ENCODE results near the gene SCFD2. TPM values are rescaled to one million over a fixed set of nuclear protein-coding genes. Genes with fewer than 3 reads are reported as not detected.
A peak's percentile ranks its signal among the peaks of the same experiment; 100 is the strongest.

Gene SCFD2
- polyA plus RNA-seq, 3 donors: 5.4 to 9.4 (median 6.7) TPM

- no peaks in the 10 kb centered on the region for H3K27me3 ChIP-seq (ENCODE audit: control insufficient read depth in 2 of 2, insufficient read depth in 2 of 2, low read length in 2 of 2)
- H4K20me1 ChIP-seq (ENCODE audit: insufficient read depth, low read length): no peaks in the 10 kb centered on the region
- H3K79me2 ChIP-seq (ENCODE audit: insufficient read depth, low read length): no peaks in the 10 kb centered on the region
- no peak overlapping the region for H2AFZ ChIP-seq (ENCODE audit: insufficient read depth, low read depth, low read length, poor library complexity, severe bottlenecking)
- no peak overlapping the region for H3K9ac ChIP-seq (ENCODE audit: insufficient read depth, low read length, poor library complexity, severe bottlenecking)
- intact Hi-C loops (cut with micrococcal nuclease): no loop called here
- no peak overlapping the region for H3K27ac ChIP-seq (ENCODE audit: low read depth in 1 of 2, low read length in 2 of 2)
- 100% methylated on average over 2 of the region's 5 CpGs for WGBS (ENCODE audit: insufficient coverage)
- H3K4me3 ChIP-seq (replicated peaks in 1 of 3; ENCODE audit: low read depth in 2 of 3, low read length in 3 of 3): no peak overlapping the region
- H3K27me3 Mint-ChIP-seq (ENCODE audit: low read depth in 3 of 3): no peaks in the 10 kb centered on the region
- no peaks in the 10 kb centered on the region for H3K4me1 ChIP-seq (ENCODE audit: control insufficient read depth in 1 of 2, insufficient read depth in 2 of 2, low read length in 2 of 2)
- peak overlapping the region in 1 of 7 donors; percentile 27 for H3K27ac Mint-ChIP-seq
- H3K4me1 Mint-ChIP-seq: no peaks in the 10 kb centered on the region
- H3K9me3 Mint-ChIP-seq: peaks cover 0 to 1% (median 0%) of the 10 kb centered on the region in 7 donors
- TF ChIP-seq CTCF (IDR thresholded peaks at IDR 0.05): no peak
- DNase-seq: no peak
- no peak overlapping the region for H3K4me2 ChIP-seq (replicated peaks; ENCODE audit: extremely low read depth, low read length, poor library complexity, severe bottlenecking)
- no peak overlapping the region for H3K4me3 Mint-ChIP-seq
- no peaks in the 10 kb centered on the region for H3K36me3 ChIP-seq (replicated peaks in 1 of 2; ENCODE audit: control insufficient read depth in 1 of 2, insufficient read depth in 2 of 2, low read length in 2 of 2)
- no peaks in the 10 kb centered on the region for H3K9me3 ChIP-seq (replicated peaks in 1 of 2; ENCODE audit: control insufficient read depth in 1 of 2, insufficient read depth in 1 of 2, low read length in 2 of 2)
- H3K36me3 Mint-ChIP-seq: peaks cover 2 to 4% of the 10 kb centered on the region in 2 donors
Measured at GRCh38 chr4:53126099-53126498, 239.8 kb downstream of the SCFD2 start.

GRCh38 chr4:53123819-53124218, 242.0 kb downstream of the SCFD2 start:
- no CpG with 5 or more reads among the region's 1 CpG for WGBS (ENCODE audit: insufficient coverage)
- no peaks in the 10 kb centered on the region for H3K4me1 ChIP-seq (ENCODE audit: control insufficient read depth in 1 of 2, insufficient read depth in 2 of 2, low read length in 2 of 2)
- no peak overlapping the region for H2AFZ ChIP-seq (ENCODE audit: insufficient read depth, low read depth, low read length, poor library complexity, severe bottlenecking)
- no peaks in the 10 kb centered on the region for H4K20me1 ChIP-seq (ENCODE audit: insufficient read depth, low read length)
- Mint-ChIP-seq H3K9me3 (no peaks in the 10 kb centered on the region), H3K4me1 (no peaks in the 10 kb centered on the region), H3K27me3 (ENCODE audit: low read depth in 3 of 3) (no peaks in the 10 kb centered on the region), H3K27ac (no peak overlapping the region), H3K4me3 (no peak overlapping the region), H3K36me3 (peaks cover 0 to 4% of the 10 kb centered on the region in 2 donors)
- DNase-seq: no peak
- H3K27me3 ChIP-seq (ENCODE audit: control insufficient read depth in 2 of 2, insufficient read depth in 2 of 2, low read length in 2 of 2): no peaks in the 10 kb centered on the region
- TF ChIP-seq CTCF (IDR thresholded peaks at IDR 0.05): no peak
- H3K9ac ChIP-seq (ENCODE audit: insufficient read depth, low read length, poor library complexity, severe bottlenecking): no peak overlapping the region
- no peak overlapping the region for H3K4me2 ChIP-seq (replicated peaks; ENCODE audit: extremely low read depth, low read length, poor library complexity, severe bottlenecking)
- no peaks in the 10 kb centered on the region for H3K9me3 ChIP-seq (replicated peaks in 1 of 2; ENCODE audit: control insufficient read depth in 1 of 2, insufficient read depth in 1 of 2, low read length in 2 of 2)
- H3K36me3 ChIP-seq (replicated peaks in 1 of 2; ENCODE audit: control insufficient read depth in 1 of 2, insufficient read depth in 2 of 2, low read length in 2 of 2): no peaks in the 10 kb centered on the region
- intact Hi-C loops (cut with micrococcal nuclease): no loop called here
- H3K79me2 ChIP-seq (ENCODE audit: insufficient read depth, low read length): no peaks in the 10 kb centered on the region
- H3K27ac ChIP-seq (ENCODE audit: low read depth in 1 of 2, low read length in 2 of 2): no peak overlapping the region
- no peak overlapping the region for H3K4me3 ChIP-seq (replicated peaks in 1 of 3; ENCODE audit: low read depth in 2 of 3, low read length in 3 of 3)
